ENCODE results near the gene PAK3.

DNA sequence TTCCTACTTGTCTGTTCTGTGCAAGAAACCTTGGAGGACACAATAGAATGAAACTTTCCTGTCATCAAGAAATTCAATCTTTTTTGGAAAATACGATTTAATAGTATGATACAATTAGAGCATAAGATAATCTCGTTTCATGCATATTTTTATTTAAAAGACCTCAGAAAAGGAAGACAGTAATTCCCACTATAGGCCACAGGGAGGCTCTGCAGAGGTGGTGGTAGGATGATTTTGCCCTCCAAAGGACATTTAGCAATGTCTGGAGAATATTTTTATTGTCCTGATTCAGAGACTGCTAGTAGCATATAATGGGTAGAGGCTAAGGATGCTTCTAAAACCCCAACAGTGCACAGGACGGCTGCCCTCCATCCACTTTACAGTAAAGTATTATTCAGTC lies 68.7 kb downstream of the PAK3 start:
- TF ChIP-seq, protein P1, sequence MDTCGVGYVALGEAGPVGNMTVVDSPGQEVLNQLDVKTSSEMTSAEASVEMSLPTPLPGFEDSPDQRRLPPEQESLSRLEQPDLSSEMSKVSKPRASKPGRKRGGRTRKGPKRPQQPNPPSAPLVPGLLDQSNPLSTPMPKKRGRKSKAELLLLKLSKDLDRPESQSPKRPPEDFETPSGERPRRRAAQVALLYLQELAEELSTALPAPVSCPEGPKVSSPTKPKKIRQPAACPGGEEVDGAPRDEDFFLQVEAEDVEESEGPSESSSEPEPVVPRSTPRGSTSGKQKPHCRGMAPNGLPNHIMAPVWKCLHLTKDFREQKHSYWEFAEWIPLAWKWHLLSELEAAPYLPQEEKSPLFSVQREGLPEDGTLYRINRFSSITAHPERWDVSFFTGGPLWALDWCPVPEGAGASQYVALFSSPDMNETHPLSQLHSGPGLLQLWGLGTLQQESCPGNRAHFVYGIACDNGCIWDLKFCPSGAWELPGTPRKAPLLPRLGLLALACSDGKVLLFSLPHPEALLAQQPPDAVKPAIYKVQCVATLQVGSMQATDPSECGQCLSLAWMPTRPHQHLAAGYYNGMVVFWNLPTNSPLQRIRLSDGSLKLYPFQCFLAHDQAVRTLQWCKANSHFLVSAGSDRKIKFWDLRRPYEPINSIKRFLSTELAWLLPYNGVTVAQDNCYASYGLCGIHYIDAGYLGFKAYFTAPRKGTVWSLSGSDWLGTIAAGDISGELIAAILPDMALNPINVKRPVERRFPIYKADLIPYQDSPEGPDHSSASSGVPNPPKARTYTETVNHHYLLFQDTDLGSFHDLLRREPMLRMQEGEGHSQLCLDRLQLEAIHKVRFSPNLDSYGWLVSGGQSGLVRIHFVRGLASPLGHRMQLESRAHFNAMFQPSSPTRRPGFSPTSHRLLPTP (IDR thresholded peaks at IDR 0.05; ENCODE audit: borderline replicate concordance, extremely low read depth, insufficient read length), result no peak
- no peak for TF ChIP-seq NCOA2 (IDR thresholded peaks at IDR 0.05; ENCODE audit: partially characterized antibody in 2 of 2)
- no peak for TF ChIP-seq TAF1 (IDR thresholded peaks at IDR 0.05; ENCODE audit: control insufficient read depth, extremely low read depth, insufficient read depth, low read length, severe bottlenecking)
- TF ChIP-seq, protein P2, sequence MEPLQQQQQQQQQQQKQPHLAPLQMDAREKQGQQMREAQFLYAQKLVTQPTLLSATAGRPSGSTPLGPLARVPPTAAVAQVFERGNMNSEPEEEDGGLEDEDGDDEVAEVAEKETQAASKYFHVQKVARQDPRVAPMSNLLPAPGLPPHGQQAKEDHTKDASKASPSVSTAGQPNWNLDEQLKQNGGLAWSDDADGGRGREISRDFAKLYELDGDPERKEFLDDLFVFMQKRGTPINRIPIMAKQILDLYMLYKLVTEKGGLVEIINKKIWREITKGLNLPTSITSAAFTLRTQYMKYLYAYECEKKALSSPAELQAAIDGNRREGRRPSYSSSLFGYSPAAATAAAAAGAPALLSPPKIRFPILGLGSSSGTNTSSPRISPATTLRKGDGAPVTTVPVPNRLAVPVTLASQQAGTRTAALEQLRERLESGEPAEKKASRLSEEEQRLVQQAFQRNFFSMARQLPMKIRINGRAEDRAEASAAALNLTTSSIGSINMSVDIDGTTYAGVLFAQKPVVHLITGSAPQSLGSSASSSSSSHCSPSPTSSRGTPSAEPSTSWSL (CRISPR knock-in tag; IDR thresholded peaks at IDR 0.05; ENCODE audit: borderline replicate concordance), result no peak
- TF ChIP-seq, protein P3, sequence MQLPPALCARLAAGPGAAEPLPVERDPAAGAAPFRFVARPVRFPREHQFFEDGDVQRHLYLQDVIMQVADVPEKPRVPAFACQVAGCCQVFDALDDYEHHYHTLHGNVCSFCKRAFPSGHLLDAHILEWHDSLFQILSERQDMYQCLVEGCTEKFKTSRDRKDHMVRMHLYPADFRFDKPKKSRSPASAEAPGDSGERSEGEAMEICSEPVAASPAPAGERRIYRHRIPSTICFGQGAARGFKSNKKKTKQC (CRISPR knock-in tag; IDR thresholded peaks at IDR 0.05), result no peak
- TF ChIP-seq, protein P4, sequence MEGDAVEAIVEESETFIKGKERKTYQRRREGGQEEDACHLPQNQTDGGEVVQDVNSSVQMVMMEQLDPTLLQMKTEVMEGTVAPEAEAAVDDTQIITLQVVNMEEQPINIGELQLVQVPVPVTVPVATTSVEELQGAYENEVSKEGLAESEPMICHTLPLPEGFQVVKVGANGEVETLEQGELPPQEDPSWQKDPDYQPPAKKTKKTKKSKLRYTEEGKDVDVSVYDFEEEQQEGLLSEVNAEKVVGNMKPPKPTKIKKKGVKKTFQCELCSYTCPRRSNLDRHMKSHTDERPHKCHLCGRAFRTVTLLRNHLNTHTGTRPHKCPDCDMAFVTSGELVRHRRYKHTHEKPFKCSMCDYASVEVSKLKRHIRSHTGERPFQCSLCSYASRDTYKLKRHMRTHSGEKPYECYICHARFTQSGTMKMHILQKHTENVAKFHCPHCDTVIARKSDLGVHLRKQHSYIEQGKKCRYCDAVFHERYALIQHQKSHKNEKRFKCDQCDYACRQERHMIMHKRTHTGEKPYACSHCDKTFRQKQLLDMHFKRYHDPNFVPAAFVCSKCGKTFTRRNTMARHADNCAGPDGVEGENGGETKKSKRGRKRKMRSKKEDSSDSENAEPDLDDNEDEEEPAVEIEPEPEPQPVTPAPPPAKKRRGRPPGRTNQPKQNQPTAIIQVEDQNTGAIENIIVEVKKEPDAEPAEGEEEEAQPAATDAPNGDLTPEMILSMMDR (IDR thresholded peaks at IDR 0.05 in 2 of 3, conservative IDR thresholded peaks at IDR 0.05 in 1 of 3; ENCODE audit: insufficient read depth in 2 of 3, low read depth in 1 of 3, low read length in 3 of 3), result peak; percentile 25 to 38 (median 31); a peak in 3 of 6 replicates
